H9 (cell line): Measurements from ENCODE around the gene C11orf65. TPM values are rescaled to one million over a fixed set of nuclear protein-coding genes. Genes with fewer than 3 reads are reported as not detected.

Experiments used
- DNase-seq: peaks from one replicate; pipeline ENCODE4 v3.0.0-alpha.2; 2017
- H2AFZ ChIP-seq: one replicate; pipeline ENCODE4 v1.6.1; 2013; ENCODE audit warnings: mild to moderate bottlenecking, low read length, control low read depth, moderate library complexity
- H2AK5ac ChIP-seq: 2 replicates; pipeline ENCODE4 v1.6.1; 2013; ENCODE audit warnings: low read length, control low read depth, mixed read lengths; ENCODE audit not compliant: insufficient read length
- H2BK120ac ChIP-seq: one replicate; pipeline ENCODE4 v1.6.1; 2013; ENCODE audit warnings: low read depth, mild to moderate bottlenecking, low read length, control low read depth, inconsistent platforms; ENCODE audit not compliant: poor library complexity, severe bottlenecking
- H2BK12ac ChIP-seq: 2 replicates; pipeline ENCODE4 v1.6.1; 2013; ENCODE audit warnings: low read length, control low read depth, mixed read lengths, low read depth; ENCODE audit not compliant: insufficient read length
- H2BK15ac ChIP-seq: 2 replicates; pipeline ENCODE4 v1.6.1; 2013; ENCODE audit warnings: low read depth, low read length, control low read depth
- H2BK20ac ChIP-seq: one replicate; pipeline ENCODE4 v1.6.1; 2013; ENCODE audit warnings: low read depth, mild to moderate bottlenecking, low read length, control low read depth, inconsistent platforms; ENCODE audit not compliant: poor library complexity, severe bottlenecking
- H2BK5ac ChIP-seq: 2 replicates; pipeline ENCODE4 v1.6.1; 2013; ENCODE audit warnings: low read length, control low read depth, mixed read lengths; ENCODE audit not compliant: insufficient read length
- H3K14ac ChIP-seq: 2 replicates; pipeline ENCODE4 v1.6.1; 2013; ENCODE audit warnings: low read length, control low read depth; ENCODE audit not compliant: insufficient read depth
- H3K18ac ChIP-seq: 2 replicates; pipeline ENCODE4 v1.6.1; 2013; ENCODE audit warnings: low read depth, mild to moderate bottlenecking, mixed read lengths, low read length, control low read depth; ENCODE audit not compliant: insufficient read length
- H3K23ac ChIP-seq: 2 replicates; pipeline ENCODE4 v1.6.1; 2013; ENCODE audit warnings: low read length, control low read depth, mixed read lengths, low read depth; ENCODE audit not compliant: insufficient read length
- H3K23me2 ChIP-seq: 2 replicates; pipeline ENCODE4 v1.6.1; 2013; ENCODE audit warnings: low read depth, mild to moderate bottlenecking, mixed read lengths, low read length, control low read depth; ENCODE audit not compliant: insufficient read length, poor library complexity, severe bottlenecking
- H3K27ac ChIP-seq: 2 replicates; pipeline ENCODE4 v1.5.1; 2013; ENCODE audit warnings: low read length, control low read depth, mixed read lengths, low read depth; ENCODE audit not compliant: insufficient read length
- H3K27me3 ChIP-seq: 2 replicates; pipeline ENCODE4 v1.6.1; 2013; ENCODE audit warnings: low read length, control low read depth, inconsistent platforms; ENCODE audit not compliant: insufficient read depth
- H3K4ac ChIP-seq: 2 replicates; pipeline ENCODE4 v1.6.1; 2013; ENCODE audit warnings: low read depth, mild to moderate bottlenecking, control low read depth, inconsistent platforms, low read length, moderate library complexity
- H3K4me1 ChIP-seq: 2 replicates; pipeline ENCODE4 v1.6.1; 2013; ENCODE audit warnings: low read length, control low read depth, inconsistent platforms; ENCODE audit not compliant: insufficient read depth
- H3K4me2 ChIP-seq: 2 replicates; pipeline ENCODE4 v1.6.1; 2013; ENCODE audit warnings: low read length, control low read depth, mixed read lengths; ENCODE audit not compliant: insufficient read length, insufficient read depth
- H3K56ac ChIP-seq: 2 replicates; pipeline ENCODE4 v1.6.1; 2013; ENCODE audit warnings: low read depth, mild to moderate bottlenecking, mixed read lengths, low read length, control low read depth; ENCODE audit not compliant: insufficient read length
- H3K79me1 ChIP-seq: 2 replicates; pipeline ENCODE4 v1.6.1; 2013; ENCODE audit warnings: low read depth, mild to moderate bottlenecking, moderate library complexity, low read length, control low read depth, inconsistent platforms; ENCODE audit not compliant: insufficient read depth, poor library complexity, severe bottlenecking
- H3K79me2 ChIP-seq: 2 replicates; pipeline ENCODE4 v1.6.1; 2013; ENCODE audit warnings: low read length, control low read depth, inconsistent platforms; ENCODE audit not compliant: insufficient read depth
- H3K9ac ChIP-seq: 2 replicates; pipeline ENCODE4 v1.6.1; 2013; ENCODE audit warnings: low read length, control low read depth, mixed read lengths; ENCODE audit not compliant: insufficient read length; ENCODE audit errors: extremely low read depth
- H3K9me3 ChIP-seq: one replicate; pipeline ENCODE4 v1.6.1; 2013; ENCODE audit warnings: low read depth, low read length, inconsistent platforms; ENCODE audit not compliant: control insufficient read depth
- H3T11ph ChIP-seq: one replicate; pipeline ENCODE4 v1.6.1; 2013; ENCODE audit warnings: mild to moderate bottlenecking, low read length, control low read depth, inconsistent platforms
- H4K20me1 ChIP-seq: one replicate; pipeline ENCODE4 v1.6.1; 2013; ENCODE audit not compliant: control insufficient read depth, insufficient read length, insufficient read depth
- H4K5ac ChIP-seq: 2 replicates; pipeline ENCODE4 v1.6.1; 2013; ENCODE audit warnings: low read depth, mild to moderate bottlenecking, mixed read lengths, low read length, control low read depth; ENCODE audit not compliant: insufficient read length
- H4K8ac ChIP-seq: replicated peaks from 2 replicates; pipeline ENCODE4 v1.6.1; 2013; ENCODE audit warnings: low read length, control low read depth, mixed read lengths, low read depth; ENCODE audit not compliant: insufficient read length
- H4K91ac ChIP-seq: 2 replicates; pipeline ENCODE4 v1.6.1; 2013; ENCODE audit warnings: low read depth, mild to moderate bottlenecking, moderate library complexity, mixed read lengths, low read length, control low read depth; ENCODE audit not compliant: insufficient read length
- H3K27ac Mint-ChIP-seq, 3 experiments: 2 replicates in 2 of 3; 3 replicates in 1 of 3; pipeline ENCODE4 v1.8.0; 2020 to 2021; ENCODE audit warnings: mixed read lengths in 3 of 3, mild to moderate bottlenecking in 1 of 3, moderate library complexity in 1 of 3
- H3K27me3 Mint-ChIP-seq: 2 replicates; pipeline ENCODE4 v1.8.0; 2021; ENCODE audit warnings: low read depth, mild to moderate bottlenecking, moderate library complexity, mixed read lengths
- H3K36me3 Mint-ChIP-seq, 3 experiments: 2 replicates in 2 of 3; 3 replicates in 1 of 3; pipeline ENCODE4 v1.8.0; 2020 to 2021; ENCODE audit warnings: low read depth in 3 of 3, mixed read lengths in 3 of 3; ENCODE audit not compliant: insufficient read depth in 1 of 3
- H3K4me1 Mint-ChIP-seq, 2 experiments: 2 replicates each; pipeline ENCODE4 v1.8.0; 2020; ENCODE audit warnings: mixed read lengths in 2 of 2
- H3K4me3 Mint-ChIP-seq, 2 experiments: 2 replicates in 1 of 2; 3 replicates in 1 of 2; pipeline ENCODE4 v1.8.0; 2020 to 2021; ENCODE audit warnings: mild to moderate bottlenecking in 2 of 2, mixed read lengths in 2 of 2, moderate library complexity in 1 of 2
- H3K9me3 Mint-ChIP-seq, 2 experiments: 2 replicates in 1 of 2; 3 replicates in 1 of 2; pipeline ENCODE4 v1.8.0; 2020; ENCODE audit warnings: mild to moderate bottlenecking in 2 of 2, mixed read lengths in 2 of 2, moderate library complexity in 1 of 2
- WGBS: extraction: QIAGEN DNeasy Blood & Tissue Kit; methylation state at CpG from one replicate; pipeline ENCODE4 v1.1.7; 2013; ENCODE audit warnings: missing lambda C conversion rate, low lambda C conversion rate, mixed read lengths; ENCODE audit not compliant: insufficient read length; ENCODE audit errors: extremely low coverage; 5-methylcytosine and 5-hydroxymethylcytosine counted together
- total RNA-seq: library from RNA; stranded (reverse); gene quantifications from 2 replicates; pipeline ENCODE4 v1.2.1, GENCODE V29; 2021
- TF ChIP-seq, protein P1 (sequence below): fragments of 200-600 bp; sonication (generic); conservative IDR thresholded peaks from 3 replicates; pipeline ENCODE4 v1.8.0; 2021; ENCODE audit warnings: antibody characterized with exemption, mild to moderate bottlenecking

The C11orf65 gene
- total RNA-seq, 1 experiment from 2014 or later, result 0.55 TPM

DNA sequence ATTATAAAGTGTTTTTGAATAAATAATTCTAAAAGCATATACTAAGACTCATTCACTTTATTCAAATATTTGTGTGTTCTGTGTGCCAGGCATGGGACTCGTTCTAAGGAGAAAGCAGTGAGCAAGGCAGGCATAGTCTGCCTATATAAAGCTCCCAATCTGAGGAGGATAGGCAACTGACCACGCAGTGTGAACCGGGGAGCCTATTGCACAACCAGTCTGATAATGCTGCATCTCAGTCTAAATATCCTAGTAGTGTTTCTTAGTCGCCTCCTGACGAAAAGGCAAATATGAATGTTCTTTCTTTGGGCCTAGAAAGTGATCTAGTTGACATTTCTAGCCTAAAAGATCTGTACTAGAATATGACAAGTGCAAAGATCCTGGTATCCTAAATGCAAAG, 98.3 kb downstream of the C11orf65 start:
- no peak overlapping the region for H2BK12ac ChIP-seq
- no peak overlapping the region for H3K4me3 Mint-ChIP-seq
- no peak overlapping the region for H2BK20ac ChIP-seq
- H3K27ac ChIP-seq, result no peak overlapping the region
- no peak overlapping the region for H3K14ac ChIP-seq
- no peak overlapping the region for H2BK120ac ChIP-seq
- no peak overlapping the region for H3K9ac ChIP-seq
- H3K36me3 Mint-ChIP-seq, result peaks cover 12 to 43% (median 34%) of the 10 kb centered on the region in 3 experiments
- H4K5ac ChIP-seq, result no peak overlapping the region
- no peak overlapping the region for H3K4ac ChIP-seq
- H3K27ac Mint-ChIP-seq, result 0 out of 7 replicates have a peak overlapping the region, but pooled peaks of 1 of the 3 experiments have one; percentile 47
- no CpG with 5 or more reads among the region's 5 CpGs for WGBS
- H3K79me1 ChIP-seq, result no peaks in the 10 kb centered on the region
- no peak overlapping the region for H4K8ac ChIP-seq
- TF ChIP-seq, protein P1, sequence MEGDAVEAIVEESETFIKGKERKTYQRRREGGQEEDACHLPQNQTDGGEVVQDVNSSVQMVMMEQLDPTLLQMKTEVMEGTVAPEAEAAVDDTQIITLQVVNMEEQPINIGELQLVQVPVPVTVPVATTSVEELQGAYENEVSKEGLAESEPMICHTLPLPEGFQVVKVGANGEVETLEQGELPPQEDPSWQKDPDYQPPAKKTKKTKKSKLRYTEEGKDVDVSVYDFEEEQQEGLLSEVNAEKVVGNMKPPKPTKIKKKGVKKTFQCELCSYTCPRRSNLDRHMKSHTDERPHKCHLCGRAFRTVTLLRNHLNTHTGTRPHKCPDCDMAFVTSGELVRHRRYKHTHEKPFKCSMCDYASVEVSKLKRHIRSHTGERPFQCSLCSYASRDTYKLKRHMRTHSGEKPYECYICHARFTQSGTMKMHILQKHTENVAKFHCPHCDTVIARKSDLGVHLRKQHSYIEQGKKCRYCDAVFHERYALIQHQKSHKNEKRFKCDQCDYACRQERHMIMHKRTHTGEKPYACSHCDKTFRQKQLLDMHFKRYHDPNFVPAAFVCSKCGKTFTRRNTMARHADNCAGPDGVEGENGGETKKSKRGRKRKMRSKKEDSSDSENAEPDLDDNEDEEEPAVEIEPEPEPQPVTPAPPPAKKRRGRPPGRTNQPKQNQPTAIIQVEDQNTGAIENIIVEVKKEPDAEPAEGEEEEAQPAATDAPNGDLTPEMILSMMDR, result no peak
- H3K23me2 ChIP-seq, result no peaks in the 10 kb centered on the region
- H3K4me2 ChIP-seq, result no peak overlapping the region
- H3K18ac ChIP-seq, result no peak overlapping the region
- no peak for DNase-seq
- no peaks in the 10 kb centered on the region for H3K79me2 ChIP-seq
- no peaks in the 10 kb centered on the region for H3K27me3 ChIP-seq
- no peak overlapping the region for H3K23ac ChIP-seq
- H2BK15ac ChIP-seq, result no peak overlapping the region
- H3T11ph ChIP-seq, result no peak overlapping the region
- H2AK5ac ChIP-seq, result no peak overlapping the region
- H4K91ac ChIP-seq, result no peak overlapping the region
- H2BK5ac ChIP-seq, result no peak overlapping the region
- no peaks in the 10 kb centered on the region for H4K20me1 ChIP-seq
- no peak overlapping the region for H3K56ac ChIP-seq
- peaks cover 7 to 14% of the 10 kb centered on the region in 2 experiments for H3K9me3 Mint-ChIP-seq
- H2AFZ ChIP-seq, result no peak overlapping the region
- H3K4me1 Mint-ChIP-seq, result no peaks in the 10 kb centered on the region
- no peaks in the 10 kb centered on the region for H3K27me3 Mint-ChIP-seq
- H3K4me1 ChIP-seq, result no peaks in the 10 kb centered on the region
- no peaks in the 10 kb centered on the region for H3K9me3 ChIP-seq
